Sigmoid colon (tissue), 7 donors: ENCODE measurements around the gene CACNA1E. TPM values are rescaled to one million over a fixed set of nuclear protein-coding genes. Genes with fewer than 3 reads are reported as not detected.

Experiments
- DNase-seq: peaks from one replicate; pipeline ENCODE4 v3.0.0-alpha.2; 2019
- H3K27ac ChIP-seq, 4 donors: fragments of 200-600 bp; sonication (generic); one replicate each; pipeline ENCODE4 v1.5.1; 2016 to 2019; ENCODE audit warnings: mild to moderate bottlenecking in 1 of 4
- H3K27me3 ChIP-seq, 3 donors: fragments of 200-600 bp; sonication (generic); one replicate each; pipeline ENCODE4 v1.5.1; 2019; ENCODE audit warnings: mild to moderate bottlenecking in 1 of 3
- H3K36me3 ChIP-seq, 4 donors: fragments of 200-600 bp; sonication (generic); one replicate each; pipeline ENCODE4 v1.5.1; 2016 to 2019
- H3K4me1 ChIP-seq, 4 donors: fragments of 200-600 bp; sonication (generic); one replicate each; pipeline ENCODE4 v1.5.1; 2017 to 2019
- H3K4me3 ChIP-seq, 4 donors: fragments of 200-600 bp; sonication (generic); one replicate each; pipeline ENCODE4 v1.5.1; 2017 to 2019; ENCODE audit warnings: mild to moderate bottlenecking in 2 of 4, moderate library complexity in 1 of 4
- H3K9me3 ChIP-seq, 4 donors: fragments of 200-600 bp in 3 of 4; sonication (generic) in 3 of 4; one replicate each; pipeline versions ENCODE4 v1.5.1 to v1.6.1; 2013 to 2019
- EP300 ChIP-seq, 4 donors: sonication (generic); formaldehyde crosslinking; IDR thresholded peaks; one replicate each; pipeline ENCODE4 v1.6.1; 2017; ENCODE audit warnings: antibody characterized with exemption in 4 of 4
- POLR2A ChIP-seq, 2 donors: fragments of 450-650 bp; IDR thresholded peaks; one replicate each; pipeline ENCODE4 v1.6.1; 2016; ENCODE audit warnings: antibody characterized with exemption in 2 of 2, mild to moderate bottlenecking in 2 of 2, moderate library complexity in 2 of 2
- POLR2AphosphoS5 ChIP-seq, 4 donors: sonication (generic); formaldehyde crosslinking; IDR thresholded peaks; one replicate each; pipeline ENCODE4 v1.6.1; 2017; ENCODE audit warnings: antibody characterized with exemption in 4 of 4
- WGBS, 2 donors: extraction: QIAGEN DNeasy Blood & Tissue Kit; methylation state at CpG; one replicate each; pipeline ENCODE4 v1.1.7; 2013; 5-methylcytosine and 5-hydroxymethylcytosine counted together
- intact Hi-C: fragments of 100-400 bp; cut with DNase I; formaldehyde crosslinking; loops from one replicate; pipeline ENCODE4 v1.15.1; 2023
- polyA plus RNA-seq, 3 donors: library from polyadenylated mRNA; stranded (reverse); fragments of 200-250 nt; gene quantifications; one replicate each; pipeline ENCODE4 v1.2.3, GENCODE V29; 2013
- small RNA-seq, 3 donors: library from RNA; depleted of rRNA; stranded (forward); fragments of <200 nt; gene quantifications; one replicate each; pipeline ENCODE3, GENCODE V24; 2016
- total RNA-seq, 4 donors: library from RNA; depleted of rRNA; stranded (reverse); fragments of >200 nt; gene quantifications; one replicate each; pipeline ENCODE4 v1.1.0, GENCODE V29; 2016
- TF ChIP-seq, protein P1 (sequence below), 4 experiments: fragments of 450-650 bp in 3 of 4; fragments of 200-600 bp in 1 of 4; IDR thresholded peaks; one replicate each; pipeline ENCODE4 v1.5.1; 2016 to 2019; ENCODE audit warnings: antibody characterized with exemption in 4 of 4, mild to moderate bottlenecking in 3 of 4, moderate library complexity in 2 of 4
- donor health status: healthy with polysubstance abuse.
- donor health status: Bipolar disorder and iron deficiency.
- donor health status: healthy.

CACNA1E gene
- total and polyA plus RNA-seq, 7 donors = 0.16 to 1.1 (median 0.36) TPM; not detected in 2

DNA sequence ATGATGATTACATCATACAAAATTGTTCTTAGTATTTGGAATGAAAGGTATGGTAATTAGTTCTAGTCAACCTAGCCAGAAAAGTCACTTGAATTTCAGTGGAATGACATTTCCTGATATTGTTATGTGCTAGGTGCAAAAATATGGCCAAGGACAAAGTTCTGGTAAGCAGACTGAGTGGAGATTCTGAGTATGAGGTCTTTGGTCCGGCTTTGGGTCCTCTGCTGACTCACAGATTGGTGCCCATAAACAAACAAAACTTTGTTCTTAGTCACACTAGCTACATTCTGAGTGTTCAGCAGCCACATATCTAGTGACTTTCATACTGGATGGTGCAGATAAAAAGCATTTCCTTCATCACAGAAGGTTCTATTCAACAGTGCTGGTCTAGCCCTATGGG lies 372.1 kb downstream of the CACNA1E start:
- 54 to 68% methylated on average over 1 of the region's 1 CpG for WGBS, 2 donors
- Histone ChIP-seq H3K9me3 (peaks cover 0 to 4% (median 0%) of the 10 kb centered on the region in 4 donors), H3K4me3 (no peak overlapping the region), H3K27me3 (no peaks in the 10 kb centered on the region), H3K27ac (no peak overlapping the region), H3K4me1 (no peaks in the 10 kb centered on the region), H3K36me3 (no peaks in the 10 kb centered on the region)
- intact Hi-C loops = no loop called here
- DNase-seq = no peak
- TF ChIP-seq POLR2AphosphoS5 (IDR thresholded peaks at IDR 0.05) = no peak
- TF ChIP-seq, protein P1, sequence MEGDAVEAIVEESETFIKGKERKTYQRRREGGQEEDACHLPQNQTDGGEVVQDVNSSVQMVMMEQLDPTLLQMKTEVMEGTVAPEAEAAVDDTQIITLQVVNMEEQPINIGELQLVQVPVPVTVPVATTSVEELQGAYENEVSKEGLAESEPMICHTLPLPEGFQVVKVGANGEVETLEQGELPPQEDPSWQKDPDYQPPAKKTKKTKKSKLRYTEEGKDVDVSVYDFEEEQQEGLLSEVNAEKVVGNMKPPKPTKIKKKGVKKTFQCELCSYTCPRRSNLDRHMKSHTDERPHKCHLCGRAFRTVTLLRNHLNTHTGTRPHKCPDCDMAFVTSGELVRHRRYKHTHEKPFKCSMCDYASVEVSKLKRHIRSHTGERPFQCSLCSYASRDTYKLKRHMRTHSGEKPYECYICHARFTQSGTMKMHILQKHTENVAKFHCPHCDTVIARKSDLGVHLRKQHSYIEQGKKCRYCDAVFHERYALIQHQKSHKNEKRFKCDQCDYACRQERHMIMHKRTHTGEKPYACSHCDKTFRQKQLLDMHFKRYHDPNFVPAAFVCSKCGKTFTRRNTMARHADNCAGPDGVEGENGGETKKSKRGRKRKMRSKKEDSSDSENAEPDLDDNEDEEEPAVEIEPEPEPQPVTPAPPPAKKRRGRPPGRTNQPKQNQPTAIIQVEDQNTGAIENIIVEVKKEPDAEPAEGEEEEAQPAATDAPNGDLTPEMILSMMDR (IDR thresholded peaks at IDR 0.05) = no peak
- no peak for TF ChIP-seq POLR2A (IDR thresholded peaks at IDR 0.05)
- no peak for TF ChIP-seq EP300 (IDR thresholded peaks at IDR 0.05)

Small RNAs within 50 kb of the gene (small RNA-seq; reads per million reads assigned to genes)
- 0 reads per million in 3 donors for gene RF00017
- gene RNA5SP70 = 0 to 0.06 (median 0) reads per million in 3 donors
